Lung (tissue), 12 donors: ENCODE data around the gene FGFR2. TPM values are rescaled to one million over a fixed set of nuclear protein-coding genes. Genes with fewer than 3 reads are reported as not detected.

ENCODE experiments used
- ATAC-seq: fragments of 200-7000 bp; cut with Tn5 transposase; one replicate; pipeline ENCODE4 v1.9.1; 2020; ENCODE audit warnings: moderate number of reproducible peaks; ENCODE audit not compliant: insufficient read depth, low FRiP score
- DNase-seq, 3 donors: peaks; one replicate each; pipeline ENCODE4 v3.0.0-alpha.2; 2013 to 2017
- H3K27ac ChIP-seq, 2 donors: one replicate each; pipeline ENCODE4 v1.5.1; 2013; ENCODE audit warnings: mild to moderate bottlenecking in 2 of 2, moderate library complexity in 2 of 2, control low read depth in 1 of 2, inconsistent platforms in 1 of 2, low read depth in 1 of 2, low read length in 1 of 2
- H3K27me3 ChIP-seq, 3 donors: one replicate each; pipeline ENCODE4 v1.5.1; 2013; ENCODE audit warnings: low read length in 2 of 3; ENCODE audit not compliant: control insufficient read depth in 3 of 3, insufficient read depth in 3 of 3
- H3K36me3 ChIP-seq, 4 donors: one replicate each; pipeline ENCODE4 v1.5.1; 2013; ENCODE audit warnings: low read length in 4 of 4, mild to moderate bottlenecking in 1 of 4, moderate library complexity in 1 of 4; ENCODE audit not compliant: control insufficient read depth in 4 of 4, insufficient read depth in 4 of 4
- H3K4me1 ChIP-seq, 5 donors: one replicate each; pipeline ENCODE4 v1.5.1; 2013; ENCODE audit warnings: low read length in 5 of 5, mild to moderate bottlenecking in 2 of 5, moderate library complexity in 1 of 5; ENCODE audit not compliant: control insufficient read depth in 5 of 5, insufficient read depth in 5 of 5
- H3K4me3 ChIP-seq: one replicate; pipeline ENCODE4 v1.5.1; 2013; ENCODE audit warnings: mild to moderate bottlenecking, control low read depth, moderate library complexity
- H3K9ac ChIP-seq, 2 donors: one replicate each; pipeline ENCODE4 v1.5.1; 2013; ENCODE audit warnings: low read length in 2 of 2, control low read depth in 1 of 2; ENCODE audit not compliant: insufficient read depth in 1 of 2
- H3K9me3 ChIP-seq, 4 donors: one replicate each; pipeline ENCODE4 v1.5.1; 2013; ENCODE audit warnings: low read length in 3 of 4, mild to moderate bottlenecking in 1 of 4, moderate library complexity in 1 of 4; ENCODE audit not compliant: control insufficient read depth in 4 of 4, insufficient read depth in 3 of 4
- WGBS, 2 donors: extraction: QIAGEN DNeasy Blood & Tissue Kit; methylation state at CpG; one replicate each; pipeline ENCODE4 v1.1.7; 2013; 5-methylcytosine and 5-hydroxymethylcytosine counted together
- polyA plus RNA-seq, 2 donors: library from polyadenylated mRNA; stranded (reverse); fragments of 200-250 nt; gene quantifications; one replicate each; pipeline ENCODE4 v1.2.1, GENCODE V29; 2013
- total RNA-seq, 2 donors: library from RNA; depleted of rRNA in 1 of 2; stranded (reverse); fragments of >200 nt in 1 of 2; gene quantifications; one replicate each; pipeline ENCODE4 v1.2.1, GENCODE V29; 2014 to 2021
- TF ChIP-seq, protein P1 (sequence below): IDR thresholded peaks from 2 replicates; pipeline ENCODE4 v1.5.1; 2012; ENCODE audit warnings: mild to moderate bottlenecking; ENCODE audit errors: control extremely low read depth, extremely low read depth
- donor health status: control.
- donor health status: control.
- donor health status: Bipolar disorder and iron deficiency.
- donor health status: healthy.
- donor health status: DM: yes; HTN: yes; CAD: no.

FGFR2 gene
- total and polyA plus RNA-seq, 4 donors, result 11.4 to 230 (median 41.7) TPM

DNA sequence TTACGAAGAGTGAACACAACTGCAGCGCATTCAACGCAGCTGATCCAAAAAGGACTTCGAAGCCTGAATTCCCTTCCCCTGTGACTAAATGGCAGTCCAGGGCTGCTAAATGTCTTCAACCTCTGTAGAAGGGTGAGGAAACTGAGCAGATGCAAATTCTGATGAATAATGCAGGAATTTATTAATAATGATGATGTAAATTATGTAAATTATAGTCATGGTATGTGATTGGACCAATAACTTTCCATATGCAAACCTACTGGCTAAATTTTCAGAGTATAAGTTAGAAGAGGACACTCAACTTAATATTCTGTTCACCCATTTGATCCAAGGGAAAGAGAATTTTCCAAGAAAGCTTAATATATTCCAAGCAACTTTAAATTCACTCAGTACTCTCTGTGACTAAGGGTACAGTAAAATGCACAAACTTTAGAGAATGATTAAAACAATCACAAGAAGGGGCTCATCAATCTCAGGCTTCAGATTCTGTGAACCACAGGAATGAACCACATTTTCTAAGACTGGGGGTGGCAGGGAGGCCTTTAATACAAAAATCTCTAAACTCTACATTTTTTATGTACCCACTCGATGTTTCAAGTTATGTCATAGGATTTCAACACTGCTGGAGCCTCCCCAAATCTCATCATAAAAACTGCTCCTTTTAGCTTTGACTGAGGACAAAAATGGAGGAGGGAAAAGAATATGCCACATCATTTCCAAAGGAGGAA is 3.5 kb downstream of the FGFR2 start:
- TF ChIP-seq, protein P1, sequence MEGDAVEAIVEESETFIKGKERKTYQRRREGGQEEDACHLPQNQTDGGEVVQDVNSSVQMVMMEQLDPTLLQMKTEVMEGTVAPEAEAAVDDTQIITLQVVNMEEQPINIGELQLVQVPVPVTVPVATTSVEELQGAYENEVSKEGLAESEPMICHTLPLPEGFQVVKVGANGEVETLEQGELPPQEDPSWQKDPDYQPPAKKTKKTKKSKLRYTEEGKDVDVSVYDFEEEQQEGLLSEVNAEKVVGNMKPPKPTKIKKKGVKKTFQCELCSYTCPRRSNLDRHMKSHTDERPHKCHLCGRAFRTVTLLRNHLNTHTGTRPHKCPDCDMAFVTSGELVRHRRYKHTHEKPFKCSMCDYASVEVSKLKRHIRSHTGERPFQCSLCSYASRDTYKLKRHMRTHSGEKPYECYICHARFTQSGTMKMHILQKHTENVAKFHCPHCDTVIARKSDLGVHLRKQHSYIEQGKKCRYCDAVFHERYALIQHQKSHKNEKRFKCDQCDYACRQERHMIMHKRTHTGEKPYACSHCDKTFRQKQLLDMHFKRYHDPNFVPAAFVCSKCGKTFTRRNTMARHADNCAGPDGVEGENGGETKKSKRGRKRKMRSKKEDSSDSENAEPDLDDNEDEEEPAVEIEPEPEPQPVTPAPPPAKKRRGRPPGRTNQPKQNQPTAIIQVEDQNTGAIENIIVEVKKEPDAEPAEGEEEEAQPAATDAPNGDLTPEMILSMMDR, result no peak
- DNase-seq, result peak in 2 of 3 donors; percentile 69 to 79
- Histone ChIP-seq H3K27me3 (no peaks in the 10 kb centered on the region), H3K27ac (no peak overlapping the region), H3K4me3 (no peak overlapping the region), H3K36me3 (peaks cover 0 to 26% (median 13%) of the 10 kb centered on the region in 4 donors), H3K4me1 (peaks cover 0 to 53% (median 13%) of the 10 kb centered on the region in 5 donors), H3K9ac (peak overlapping the region; percentile 22 to 76), H3K9me3 (no peaks in the 10 kb centered on the region)
- 64 to 73% methylated on average over 5 of the region's 5 CpGs for WGBS, 2 donors
- no peak for ATAC-seq

DNA sequence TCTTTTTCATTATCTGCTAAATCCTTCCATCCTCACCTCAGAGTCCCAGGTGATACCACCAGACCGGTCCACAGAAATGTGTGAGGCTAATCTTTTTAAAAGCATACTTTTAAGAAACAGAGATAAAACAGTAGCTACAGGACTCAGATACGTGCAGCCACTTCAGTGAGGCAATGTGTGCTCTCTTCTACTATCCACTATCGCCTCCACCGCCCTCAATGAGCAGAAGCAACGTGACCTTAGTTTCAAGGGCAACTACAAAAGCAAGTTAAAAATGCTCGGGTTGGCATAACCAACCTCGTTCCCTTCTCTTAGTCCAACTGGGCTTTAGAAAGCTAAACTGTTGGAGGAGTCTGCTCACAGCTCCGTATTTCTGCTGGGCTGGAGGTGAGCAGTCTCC is 4.2 kb downstream of the FGFR2 start:
- 58 to 75% methylated on average over 8 of the region's 8 CpGs for WGBS, 2 donors
- H3K9ac ChIP-seq, result peak overlapping the region; percentile 22 to 53
- DNase-seq (no peak), ATAC-seq (no peak)
- no peaks in the 10 kb centered on the region for H3K9me3 ChIP-seq
- H3K27me3 ChIP-seq, result no peaks in the 10 kb centered on the region
- H3K36me3 ChIP-seq, result peaks cover 0 to 26% (median 13%) of the 10 kb centered on the region in 4 donors
- no peak overlapping the region for H3K4me3 ChIP-seq
- no peak overlapping the region for H3K27ac ChIP-seq
- TF ChIP-seq, protein P1, result no peak
- H3K4me1 ChIP-seq, result peaks cover 0 to 59% (median 13%) of the 10 kb centered on the region in 5 donors

DNA sequence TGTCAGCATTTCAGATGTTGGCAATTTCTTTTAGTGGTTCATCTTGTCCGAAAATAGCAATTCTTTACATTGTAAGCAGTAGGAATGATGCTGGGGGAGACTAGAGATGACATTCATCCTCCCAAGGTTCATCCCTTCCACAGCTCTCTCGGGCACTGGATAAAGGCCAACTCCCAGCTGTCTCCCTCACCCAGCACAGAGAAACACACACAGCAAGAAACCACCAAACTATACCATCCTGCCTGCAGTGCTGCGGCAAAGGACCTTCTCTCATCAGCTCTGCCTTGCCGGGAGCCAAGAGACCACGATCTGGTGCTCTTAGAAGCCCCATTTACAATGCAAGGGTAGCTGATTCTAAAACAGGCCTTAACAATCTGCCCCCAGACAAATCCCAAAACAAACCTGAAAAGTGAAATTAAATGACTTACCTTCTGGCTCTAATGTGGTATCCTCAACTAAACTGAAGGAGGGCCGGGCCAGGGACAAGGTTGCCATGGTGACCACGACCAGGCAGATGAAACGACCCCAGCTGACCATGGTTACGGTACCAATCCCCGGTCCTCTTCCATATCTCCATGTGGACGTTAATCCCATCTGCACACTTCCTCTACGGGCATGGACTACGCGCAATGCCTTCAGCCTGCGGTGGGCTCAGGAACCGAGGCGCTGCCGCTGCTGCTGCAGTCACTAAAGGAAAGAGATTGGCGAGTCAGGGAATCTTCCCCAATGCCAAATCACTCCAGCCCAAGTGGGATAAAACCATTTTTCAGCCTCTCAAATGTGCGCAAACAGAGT is 4.8 kb downstream of the FGFR2 start:
- 76 to 83% methylated on average over 20 of the region's 20 CpGs for WGBS, 2 donors
- DNase-seq (no peak), ATAC-seq (no peak)
- Histone ChIP-seq H3K27me3 (no peaks in the 10 kb centered on the region), H3K4me1 (peaks cover 0 to 57% (median 13%) of the 10 kb centered on the region in 5 donors), H3K9ac (peak overlapping the region; percentile 22 to 53), H3K4me3 (no peak overlapping the region), H3K9me3 (no peaks in the 10 kb centered on the region), H3K27ac (no peak overlapping the region), H3K36me3 (peaks cover 0 to 26% (median 13%) of the 10 kb centered on the region in 4 donors)
- TF ChIP-seq, protein P1, result no peak
